ENCODE data around the gene AXIN1.
"Not testable (repeated sequence)": the region's sequence is repeated elsewhere in the genome, so short reads cannot be mapped to it uniquely, and the experiment has no call there.

AXIN1 gene

DNA sequence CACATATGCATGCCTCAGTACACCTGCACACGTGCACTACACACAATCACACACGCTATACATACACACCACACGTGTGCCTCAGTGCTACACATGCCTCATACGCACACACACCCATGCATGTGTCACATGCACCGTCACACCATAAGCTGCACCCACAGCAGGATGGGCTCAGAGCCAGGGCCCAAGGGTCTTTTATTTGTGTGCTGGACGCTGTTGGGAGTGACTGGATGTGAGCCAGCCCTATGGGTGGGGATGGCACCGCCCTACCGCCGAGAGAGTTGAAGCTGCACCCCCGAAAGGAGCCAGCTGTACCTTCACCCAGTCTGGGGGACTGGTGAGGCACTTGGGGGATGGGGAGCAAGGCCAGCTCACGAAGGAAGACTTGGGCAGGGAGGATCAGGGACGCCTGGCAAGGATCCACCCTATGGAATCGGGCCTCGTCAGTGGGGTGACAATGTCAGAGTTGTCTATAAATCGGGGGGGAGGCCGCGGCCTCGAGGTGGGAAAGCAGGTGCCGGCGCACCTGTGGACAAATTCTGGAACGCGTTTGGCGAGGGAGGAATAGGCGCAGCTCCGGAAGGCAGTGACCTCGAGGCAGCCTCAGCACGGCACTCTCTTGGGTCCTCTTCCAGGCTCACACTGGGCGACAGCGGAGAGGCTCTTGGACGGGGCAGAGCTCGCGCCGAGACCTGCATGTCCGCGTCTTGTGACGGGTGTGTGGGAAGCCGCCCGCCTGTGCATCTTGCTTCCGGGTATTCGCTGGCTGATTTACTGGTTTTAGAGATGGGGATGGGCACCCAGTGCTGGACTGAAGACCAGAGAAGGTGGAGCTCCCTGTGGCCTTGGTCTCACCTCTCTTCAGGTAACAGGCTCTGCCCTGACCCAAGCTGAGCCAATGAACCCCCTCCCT lies 84.1 kb downstream of the AXIN1 start:
- no peak overlapping the region for H3K27ac ChIP-seq (ENCODE audit: low read depth, low read length)
- H3K4me1 ChIP-seq (ENCODE audit: insufficient read depth, low read length): no peaks in the 10 kb centered on the region
- H3K9ac ChIP-seq (ENCODE audit: low read length): no peak overlapping the region
- no peak overlapping the region for H3K4me3 ChIP-seq (ENCODE audit: low read depth in 1 of 2, low read length in 2 of 2)
- no peaks in the 10 kb centered on the region for H3K9me3 ChIP-seq (ENCODE audit: low read length)
- H3K36me3 ChIP-seq (ENCODE audit: insufficient read depth, low read length): peaks cover 18% of the 10 kb centered on the region
- H3K27me3 ChIP-seq (ENCODE audit: control insufficient read depth in 1 of 2, insufficient read depth in 2 of 2, low read length in 2 of 2): peaks cover 0 to 4% of the 10 kb centered on the region in 2 donors

DNA sequence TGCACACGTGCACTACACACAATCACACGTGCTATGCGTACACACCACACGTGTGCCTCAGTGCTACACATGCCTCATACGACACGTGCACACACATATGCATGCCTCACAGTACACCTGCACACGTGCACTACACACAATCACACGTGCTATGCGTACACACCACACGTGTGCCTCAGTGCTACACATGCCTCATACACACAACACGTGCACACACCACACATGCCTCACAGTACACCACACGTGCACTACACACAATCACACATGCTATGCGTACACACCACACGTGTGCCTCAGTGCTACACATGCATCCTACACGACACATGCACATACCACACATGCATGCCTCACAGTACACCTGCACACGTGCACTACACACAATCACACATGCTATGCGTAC lies 85.0 kb downstream of the AXIN1 start:
- H3K9ac ChIP-seq (ENCODE audit: low read length); H3K4me3 ChIP-seq (ENCODE audit: low read depth in 1 of 2, low read length in 2 of 2); H3K27ac ChIP-seq (ENCODE audit: low read depth, low read length); H3K27me3 ChIP-seq (ENCODE audit: control insufficient read depth in 1 of 2, insufficient read depth in 2 of 2, low read length in 2 of 2); H3K9me3 ChIP-seq (ENCODE audit: low read length); H3K4me1 ChIP-seq (ENCODE audit: insufficient read depth, low read length): not testable (repeated sequence)
- peaks cover 25% of the 10 kb centered on the region for H3K36me3 ChIP-seq (ENCODE audit: insufficient read depth, low read length)

DNA sequence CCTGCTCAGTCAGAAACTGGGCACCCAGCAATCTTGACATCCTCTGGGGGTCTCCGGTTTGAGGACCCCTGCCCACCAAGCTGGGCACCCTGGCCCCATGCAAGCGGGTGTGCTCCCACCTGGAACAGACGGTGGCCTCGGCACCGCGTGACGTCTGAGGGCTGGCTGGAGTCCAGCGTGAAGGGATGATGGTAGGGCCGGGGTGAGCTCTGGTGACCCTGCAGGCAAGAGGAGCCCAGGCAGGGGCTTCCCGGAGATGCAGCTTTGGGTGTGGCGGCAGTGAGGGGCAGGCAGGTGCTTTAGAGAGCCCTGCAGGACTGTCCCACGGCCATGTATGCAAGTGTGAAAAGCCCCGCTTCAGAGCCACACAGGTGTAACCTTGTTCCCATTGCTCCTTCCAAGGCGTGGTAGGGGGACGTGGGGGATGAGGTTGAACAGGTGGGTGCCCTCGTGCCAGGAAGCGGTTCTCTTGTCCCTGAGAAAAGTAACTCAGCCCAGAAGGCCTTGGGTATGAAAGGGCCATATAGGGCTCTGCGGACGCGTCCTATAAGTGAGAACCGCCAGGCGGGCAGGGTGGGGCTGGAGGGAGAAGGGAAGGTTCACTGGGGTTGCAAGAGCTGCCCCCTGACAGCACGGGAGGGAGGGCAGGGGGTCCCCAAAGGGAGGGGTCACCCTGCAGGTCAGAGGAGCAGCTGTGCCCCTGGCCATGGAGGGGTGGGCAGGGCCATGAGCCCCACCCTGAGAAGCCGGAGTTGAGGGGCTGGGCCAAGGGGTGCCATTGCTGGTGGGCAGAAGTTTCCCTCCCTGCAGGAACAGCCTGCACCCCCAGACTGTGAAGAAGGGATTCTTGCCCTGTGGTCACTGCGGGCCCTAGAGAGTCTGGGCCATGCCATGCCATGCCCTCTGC lies 86.0 kb downstream of the AXIN1 start:
- H3K9ac ChIP-seq (ENCODE audit: low read length): no peak overlapping the region
- H3K9me3 ChIP-seq (ENCODE audit: low read length): no peaks in the 10 kb centered on the region
- H3K36me3 ChIP-seq (ENCODE audit: insufficient read depth, low read length): peaks cover 36% of the 10 kb centered on the region
- H3K27ac ChIP-seq (ENCODE audit: low read depth, low read length): no peak overlapping the region
- no peaks in the 10 kb centered on the region for H3K4me1 ChIP-seq (ENCODE audit: insufficient read depth, low read length)
- no peaks in the 10 kb centered on the region for H3K27me3 ChIP-seq (ENCODE audit: control insufficient read depth in 1 of 2, insufficient read depth in 2 of 2, low read length in 2 of 2)
- no peak overlapping the region for H3K4me3 ChIP-seq (ENCODE audit: low read depth in 1 of 2, low read length in 2 of 2)

DNA sequence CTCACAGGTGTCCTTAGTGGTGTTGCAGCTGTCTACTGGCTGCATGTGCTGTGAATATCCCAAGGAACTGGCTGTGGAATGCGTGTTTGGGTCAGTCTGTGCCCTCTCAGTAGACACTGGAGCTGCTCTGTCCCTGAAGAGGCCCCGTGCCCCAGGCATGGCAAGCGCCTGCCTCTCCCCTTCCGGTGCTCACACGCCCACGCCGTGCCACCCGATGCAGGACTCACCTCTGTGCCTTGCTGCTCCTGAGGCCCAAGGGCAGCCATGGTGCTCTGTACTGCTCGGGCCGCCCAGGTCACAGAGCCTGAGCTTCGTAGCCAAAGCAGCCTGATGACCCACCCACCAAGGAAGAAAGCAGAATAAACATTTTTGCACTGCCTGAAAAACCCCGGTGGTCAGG lies 86.8 kb downstream of the AXIN1 start:
- H3K27ac ChIP-seq (ENCODE audit: low read depth, low read length): no peak overlapping the region

GRCh38 chr16:265002-265529 lies 87.5 kb downstream of the AXIN1 start:
- Histone ChIP-seq H3K4me3 (ENCODE audit: low read depth in 1 of 2, low read length in 2 of 2) (no peak overlapping the region), H3K27me3 (ENCODE audit: control insufficient read depth in 1 of 2, insufficient read depth in 2 of 2, low read length in 2 of 2) (no peaks in the 10 kb centered on the region), H3K36me3 (ENCODE audit: insufficient read depth, low read length) (peaks cover 50% of the 10 kb centered on the region), H3K9ac (ENCODE audit: low read length) (no peak overlapping the region), H3K9me3 (ENCODE audit: low read length) (no peaks in the 10 kb centered on the region), H3K4me1 (ENCODE audit: insufficient read depth, low read length) (no peaks in the 10 kb centered on the region), H3K27ac (ENCODE audit: low read depth, low read length) (no peak overlapping the region)

More for the DNA sequence above, 86.8 kb downstream of the AXIN1 start:
- no peaks in the 10 kb centered on the region for H3K4me1 ChIP-seq (ENCODE audit: insufficient read depth, low read length)
- H3K27me3 ChIP-seq (ENCODE audit: control insufficient read depth in 1 of 2, insufficient read depth in 2 of 2, low read length in 2 of 2): no peaks in the 10 kb centered on the region
- no peak overlapping the region for H3K9ac ChIP-seq (ENCODE audit: low read length)
- H3K36me3 ChIP-seq (ENCODE audit: insufficient read depth, low read length): peaks cover 44% of the 10 kb centered on the region
- no peaks in the 10 kb centered on the region for H3K9me3 ChIP-seq (ENCODE audit: low read length)
- H3K4me3 ChIP-seq (ENCODE audit: low read depth in 1 of 2, low read length in 2 of 2): no peak overlapping the region

DNA sequence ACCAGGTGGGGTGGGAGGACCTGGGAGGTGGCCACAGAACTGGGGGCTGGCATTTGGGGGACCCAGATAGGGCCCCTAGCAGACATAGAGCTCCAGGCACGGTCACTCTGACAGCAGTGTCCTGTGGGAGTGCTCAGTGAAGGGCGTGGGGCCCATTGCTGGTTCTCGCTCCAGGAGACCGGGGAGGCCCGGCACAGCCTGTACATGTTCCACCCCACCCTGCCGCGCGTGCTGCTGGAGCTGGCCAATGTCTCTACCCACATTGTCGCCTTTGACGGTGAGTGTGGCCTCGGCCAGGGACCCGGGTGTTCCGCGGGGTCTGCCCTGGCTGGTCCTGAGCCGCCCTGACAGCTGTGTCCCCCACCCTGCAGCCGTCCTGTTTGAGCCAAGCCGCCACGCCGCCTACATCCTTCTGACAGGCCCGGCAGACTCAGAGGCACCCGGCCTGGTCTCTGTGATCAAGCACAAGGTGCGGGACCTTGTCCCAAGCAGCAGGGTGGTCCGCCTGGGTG lies 88.0 kb downstream of the AXIN1 start:
- Histone ChIP-seq H3K9me3 (ENCODE audit: low read length) (no peaks in the 10 kb centered on the region), H3K9ac (ENCODE audit: low read length) (no peak overlapping the region), H3K27ac (ENCODE audit: low read depth, low read length) (no peak overlapping the region), H3K4me3 (ENCODE audit: low read depth in 1 of 2, low read length in 2 of 2) (no peak overlapping the region), H3K4me1 (ENCODE audit: insufficient read depth, low read length) (no peaks in the 10 kb centered on the region), H3K27me3 (ENCODE audit: control insufficient read depth in 1 of 2, insufficient read depth in 2 of 2, low read length in 2 of 2) (no peaks in the 10 kb centered on the region), H3K36me3 (ENCODE audit: insufficient read depth, low read length) (peaks cover 55% of the 10 kb centered on the region)

GRCh38 chr16:263944-264343 lies 88.6 kb downstream of the AXIN1 start:
- H3K9me3 ChIP-seq (ENCODE audit: low read length): no peaks in the 10 kb centered on the region
- no peak overlapping the region for H3K9ac ChIP-seq (ENCODE audit: low read length)
- no peak overlapping the region for H3K4me3 ChIP-seq (ENCODE audit: low read depth in 1 of 2, low read length in 2 of 2)
- no peak overlapping the region for H3K27ac ChIP-seq (ENCODE audit: low read depth, low read length)
- no peaks in the 10 kb centered on the region for H3K4me1 ChIP-seq (ENCODE audit: insufficient read depth, low read length)
- peaks cover 60% of the 10 kb centered on the region for H3K36me3 ChIP-seq (ENCODE audit: insufficient read depth, low read length)
- H3K27me3 ChIP-seq (ENCODE audit: control insufficient read depth in 1 of 2, insufficient read depth in 2 of 2, low read length in 2 of 2): no peaks in the 10 kb centered on the region

GRCh38 chr16:263182-263774 lies 89.2 kb downstream of the AXIN1 start:
- Histone ChIP-seq H3K4me1 (ENCODE audit: insufficient read depth, low read length) (no peaks in the 10 kb centered on the region), H3K36me3 (ENCODE audit: insufficient read depth, low read length) (peaks cover 60% of the 10 kb centered on the region), H3K9ac (ENCODE audit: low read length) (no peak overlapping the region), H3K4me3 (ENCODE audit: low read depth in 1 of 2, low read length in 2 of 2) (no peak overlapping the region), H3K9me3 (ENCODE audit: low read length) (no peaks in the 10 kb centered on the region), H3K27ac (ENCODE audit: low read depth, low read length) (no peak overlapping the region), H3K27me3 (ENCODE audit: control insufficient read depth in 1 of 2, insufficient read depth in 2 of 2, low read length in 2 of 2) (no peaks in the 10 kb centered on the region)

- Histone ChIP-seq H3K27ac (ENCODE audit: low read depth, low read length) (no peak overlapping the region), H3K9ac (ENCODE audit: low read length) (no peak overlapping the region)
Measured at GRCh38 chr16:262121-262745, 90.3 kb downstream of the AXIN1 start.

GRCh38 chr16:261031-261691 lies 91.4 kb downstream of the AXIN1 start:
- Histone ChIP-seq H3K27ac (ENCODE audit: low read depth, low read length) (no peak overlapping the region), H3K4me1 (ENCODE audit: insufficient read depth, low read length) (no peaks in the 10 kb centered on the region), H3K9me3 (ENCODE audit: low read length) (no peaks in the 10 kb centered on the region), H3K4me3 (ENCODE audit: low read depth in 1 of 2, low read length in 2 of 2) (no peak overlapping the region), H3K36me3 (ENCODE audit: insufficient read depth, low read length) (peaks cover 60% of the 10 kb centered on the region), H3K27me3 (ENCODE audit: control insufficient read depth in 1 of 2, insufficient read depth in 2 of 2, low read length in 2 of 2) (no peaks in the 10 kb centered on the region), H3K9ac (ENCODE audit: low read length) (no peak overlapping the region)

More at GRCh38 chr16:262121-262745, 90.3 kb downstream of the AXIN1 start:
- no peak overlapping the region for H3K4me3 ChIP-seq (ENCODE audit: low read depth in 1 of 2, low read length in 2 of 2)
- peaks cover 60% of the 10 kb centered on the region for H3K36me3 ChIP-seq (ENCODE audit: insufficient read depth, low read length)
- H3K4me1 ChIP-seq (ENCODE audit: insufficient read depth, low read length): no peaks in the 10 kb centered on the region
- no peaks in the 10 kb centered on the region for H3K27me3 ChIP-seq (ENCODE audit: control insufficient read depth in 1 of 2, insufficient read depth in 2 of 2, low read length in 2 of 2)
- no peaks in the 10 kb centered on the region for H3K9me3 ChIP-seq (ENCODE audit: low read length)
